ENCODE results near the gene PREP. TPM values are rescaled to one million over a fixed set of nuclear protein-coding genes. Genes with fewer than 3 reads are reported as not detected.

The PREP gene
- total RNA-seq, 6 experiments from 2014 or later, result 14.8 to 18.8 (median 16.7) TPM

GRCh38 chr6:105263685-105264610 lies 138.9 kb downstream of the PREP start:
- no peaks in the 10 kb centered on the region for H3K9me3 ChIP-seq
- intact Hi-C loops (cut with DNase I), result no loop called here
- H3K27me3 ChIP-seq, result no peaks in the 10 kb centered on the region
- DNase-seq (peak in 1 of 3 donors; percentile 55), ATAC-seq (peak; percentile 85 to 89 (median 86))
- WGBS (ENCODE audit: insufficient coverage, low coverage, low lambda C conversion rate, missing lambda C conversion rate), result 54% methylated on average over 6 of the region's 6 CpGs
- no peaks in the 10 kb centered on the region for H3K36me3 ChIP-seq
- no peak overlapping the region for H3K4me3 ChIP-seq
- TF ChIP-seq, protein P1, sequence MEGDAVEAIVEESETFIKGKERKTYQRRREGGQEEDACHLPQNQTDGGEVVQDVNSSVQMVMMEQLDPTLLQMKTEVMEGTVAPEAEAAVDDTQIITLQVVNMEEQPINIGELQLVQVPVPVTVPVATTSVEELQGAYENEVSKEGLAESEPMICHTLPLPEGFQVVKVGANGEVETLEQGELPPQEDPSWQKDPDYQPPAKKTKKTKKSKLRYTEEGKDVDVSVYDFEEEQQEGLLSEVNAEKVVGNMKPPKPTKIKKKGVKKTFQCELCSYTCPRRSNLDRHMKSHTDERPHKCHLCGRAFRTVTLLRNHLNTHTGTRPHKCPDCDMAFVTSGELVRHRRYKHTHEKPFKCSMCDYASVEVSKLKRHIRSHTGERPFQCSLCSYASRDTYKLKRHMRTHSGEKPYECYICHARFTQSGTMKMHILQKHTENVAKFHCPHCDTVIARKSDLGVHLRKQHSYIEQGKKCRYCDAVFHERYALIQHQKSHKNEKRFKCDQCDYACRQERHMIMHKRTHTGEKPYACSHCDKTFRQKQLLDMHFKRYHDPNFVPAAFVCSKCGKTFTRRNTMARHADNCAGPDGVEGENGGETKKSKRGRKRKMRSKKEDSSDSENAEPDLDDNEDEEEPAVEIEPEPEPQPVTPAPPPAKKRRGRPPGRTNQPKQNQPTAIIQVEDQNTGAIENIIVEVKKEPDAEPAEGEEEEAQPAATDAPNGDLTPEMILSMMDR (IDR thresholded peaks at IDR 0.05), result no peak
- no peak for TF ChIP-seq POLR2A (IDR thresholded peaks at IDR 0.05)
- peak overlapping the region in 1 of 3 donors; percentile 22 for H3K27ac ChIP-seq
- H3K4me1 ChIP-seq, result peaks cover 0 to 11% (median 0%) of the 10 kb centered on the region in 4 donors

GRCh38 chr6:105259913-105260889 lies 142.7 kb downstream of the PREP start:
- H3K9me3 ChIP-seq, result no peaks in the 10 kb centered on the region
- H3K27me3 ChIP-seq, result no peaks in the 10 kb centered on the region
- H3K4me3 ChIP-seq, result no peak overlapping the region
- ATAC-seq, result no peak
- WGBS (ENCODE audit: insufficient coverage, low coverage, low lambda C conversion rate, missing lambda C conversion rate), result 68% methylated on average over 12 of the region's 13 CpGs
- TF ChIP-seq, protein P1 (IDR thresholded peaks at IDR 0.05), result no peak
- no peak for TF ChIP-seq POLR2A (IDR thresholded peaks at IDR 0.05)
- H3K4me1 ChIP-seq, result peaks cover 0 to 11% (median 0%) of the 10 kb centered on the region in 4 donors
- intact Hi-C loops (cut with DNase I), result no loop called here
- DNase-seq, result no peak
- H3K36me3 ChIP-seq, result no peaks in the 10 kb centered on the region
- no peak overlapping the region for H3K27ac ChIP-seq

DNA sequence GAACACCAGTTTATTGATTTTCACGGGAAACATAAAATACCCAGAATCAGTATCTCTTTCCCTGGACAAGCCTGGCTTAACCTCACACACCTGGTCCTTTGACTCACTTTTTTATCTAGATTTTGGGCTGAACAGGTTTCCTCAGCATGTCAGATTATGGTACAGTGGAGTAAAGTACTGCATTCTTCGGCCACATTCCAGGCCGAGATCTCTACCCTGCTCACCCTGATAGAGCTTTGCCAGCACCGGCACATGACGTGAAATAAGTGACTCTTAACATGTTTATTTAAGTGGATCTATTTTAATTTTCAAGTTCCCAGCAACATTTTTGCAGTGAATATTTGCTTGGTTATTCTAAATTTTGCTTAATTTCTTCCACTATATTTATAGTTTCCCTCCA lies 144.1 kb downstream of the PREP start:
- H3K4me1 ChIP-seq, result peaks cover 0 to 5% (median 0%) of the 10 kb centered on the region in 4 donors
- H3K27me3 ChIP-seq, result no peaks in the 10 kb centered on the region
- no peaks in the 10 kb centered on the region for H3K9me3 ChIP-seq
- no peaks in the 10 kb centered on the region for H3K36me3 ChIP-seq
- TF ChIP-seq, protein P1 (IDR thresholded peaks at IDR 0.05), result no peak
- no peak for TF ChIP-seq POLR2A (IDR thresholded peaks at IDR 0.05)
- DNase-seq (no peak), ATAC-seq (peak in 1 of 4 donors; percentile 68)
- intact Hi-C loops (cut with DNase I), result no loop called here
- WGBS (ENCODE audit: insufficient coverage, low coverage, low lambda C conversion rate, missing lambda C conversion rate), result 38% methylated on average over 5 of the region's 5 CpGs
- H3K27ac ChIP-seq, result no peak overlapping the region
- H3K4me3 ChIP-seq, result no peak overlapping the region

DNA sequence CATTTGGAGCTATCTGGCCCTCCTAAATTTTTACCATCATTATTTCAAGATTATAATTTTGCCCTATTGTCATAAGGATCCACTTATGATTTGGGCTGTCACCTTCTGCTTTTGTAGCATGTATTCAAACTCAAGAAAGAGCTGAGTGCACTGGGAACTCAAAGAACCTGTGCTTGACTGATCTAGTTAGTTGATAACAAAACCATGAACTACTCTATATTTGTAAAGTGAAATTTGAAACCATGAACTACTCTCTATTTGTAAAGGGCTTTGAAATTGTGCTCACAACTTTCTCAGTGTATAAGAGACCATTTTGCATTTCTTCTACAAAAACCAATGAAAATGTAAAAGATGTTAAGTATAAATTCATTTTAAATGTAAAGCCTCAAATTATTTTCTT lies 145.5 kb downstream of the PREP start:
- no peak for DNase-seq

More for the DNA sequence above, 145.5 kb downstream of the PREP start:
- no peak for TF ChIP-seq POLR2A (IDR thresholded peaks at IDR 0.05)
- TF ChIP-seq, protein P1 (IDR thresholded peaks at IDR 0.05), result no peak
- no peaks in the 10 kb centered on the region for H3K9me3 ChIP-seq
- no peak overlapping the region for H3K27ac ChIP-seq
- ATAC-seq, result no peak
- no peaks in the 10 kb centered on the region for H3K27me3 ChIP-seq
- H3K4me3 ChIP-seq, result no peak overlapping the region
- H3K4me1 ChIP-seq, result no peaks in the 10 kb centered on the region
- H3K36me3 ChIP-seq, result no peaks in the 10 kb centered on the region
- intact Hi-C loops (cut with DNase I), result no loop called here
